Esophagus muscularis mucosa (tissue), 4 donors: ENCODE results near the gene SUN1. TPM values are rescaled to one million over a fixed set of nuclear protein-coding genes. Genes with fewer than 3 reads are reported as not detected.
A peak's percentile ranks its signal among the peaks of the same experiment; 100 is the strongest.

Source experiments
- DNase-seq: peaks from one replicate; pipeline ENCODE4 v3.0.0-alpha.2; 2017; ENCODE audit errors: extremely low spot score
- H3K27ac ChIP-seq, 4 donors: fragments of 200-600 bp; sonication (generic); replicated peaks in 1 of 4; 1 replicate in 3 of 4; 2 replicates in 1 of 4; pipeline ENCODE4 v1.5.1; 2016 to 2019; ENCODE audit warnings: mild to moderate bottlenecking in 1 of 4
- H3K27me3 ChIP-seq, 4 donors: fragments of 200-600 bp; sonication (generic); one replicate each; pipeline versions ENCODE4 v1.5.1 to v1.6.0; 2016 to 2019
- H3K36me3 ChIP-seq, 4 donors: fragments of 200-600 bp; sonication (generic); one replicate each; pipeline ENCODE4 v1.5.1; 2016 to 2019
- H3K4me1 ChIP-seq, 4 donors: fragments of 200-600 bp; sonication (generic); one replicate each; pipeline ENCODE4 v1.5.1; 2016 to 2019
- H3K4me3 ChIP-seq, 4 donors: fragments of 200-600 bp; sonication (generic); 1 replicate in 2 of 4; 2 replicates in 2 of 4; pipeline ENCODE4 v1.5.1; 2016 to 2019; ENCODE audit warnings: mild to moderate bottlenecking in 4 of 4, moderate library complexity in 1 of 4
- H3K9me3 ChIP-seq, 4 donors: fragments of 200-600 bp; sonication (generic); 1 replicate in 3 of 4; 2 replicates in 1 of 4; pipeline ENCODE4 v1.5.1; 2016 to 2019
- CTCF ChIP-seq, 3 experiments: fragments of 200-600 bp in 2 of 3; fragments of 450-650 bp in 1 of 3; sonication (generic) in 2 of 3; IDR thresholded peaks; one replicate each; pipeline ENCODE4 v1.5.1; 2017 to 2019; ENCODE audit warnings: antibody characterized with exemption in 3 of 3, mild to moderate bottlenecking in 2 of 3, moderate library complexity in 1 of 3
- EP300 ChIP-seq: sonication (generic); formaldehyde crosslinking; IDR thresholded peaks from one replicate; pipeline ENCODE4 v1.6.1; 2017; ENCODE audit warnings: antibody characterized with exemption
- POLR2A ChIP-seq: fragments of 450-650 bp; IDR thresholded peaks from one replicate; pipeline ENCODE4 v1.6.1; 2017; ENCODE audit warnings: antibody characterized with exemption, moderate library complexity, mild to moderate bottlenecking, low read depth
- POLR2AphosphoS5 ChIP-seq, 2 donors: sonication (generic); formaldehyde crosslinking; IDR thresholded peaks; one replicate each; pipeline ENCODE4 v1.6.1; 2017; ENCODE audit warnings: antibody characterized with exemption in 2 of 2
- WGBS: methylation state at CpG from one replicate; pipeline ENCODE4 v1.1.5; 2018; 5-methylcytosine and 5-hydroxymethylcytosine counted together
- intact Hi-C: fragments of 100-400 bp; cut with DNase I; formaldehyde crosslinking; loops from one replicate; pipeline ENCODE4 v1.15.1; 2023
- total RNA-seq, 4 donors: library from RNA; depleted of rRNA; stranded (reverse); fragments of >200 nt; gene quantifications; one replicate each; pipeline versions ENCODE4 v1.1.0 to v1.2.1, GENCODE V29; 2016

Gene SUN1
- 100 to 1,000 TPM; 132 to 149 (median 147) TPM for total RNA-seq

GRCh38 chr7:832167-832967 lies at the start of gene SUN1:
Gene SUN1, plus strand, starts transcription at chr7:832476. Its CDS starts 49 bp downstream, at chr7:832525.
- 25% methylated on average over 24 of the region's 24 CpGs for WGBS
- Histone ChIP-seq H3K4me3 (peak within 1 kb of the TSS; percentile 19 to 51 (median 33)), H3K27ac (peak within 1 kb of the TSS; percentile 90 to 95 (median 92)), H3K9me3 (no peaks in the 10 kb centered on the region), H3K27me3 (no peaks in the 10 kb centered on the region), H3K4me1 (peaks cover 93 to 97% (median 94%) of the 10 kb centered on the region in 4 donors), H3K36me3 (peaks cover 0 to 4% (median 1%) of the 10 kb centered on the region in 4 donors)
- intact Hi-C loops: loop anchor here (10.0 kb wide), 1 partner anchor 48 kb away; no protein-coding TSS in a partner anchor
- TF ChIP-seq EP300 (no peak), POLR2AphosphoS5 (IDR thresholded peaks at IDR 0.05) (peak in 1 of 2 donors; percentile 30), POLR2A (no peak), CTCF (IDR thresholded peaks at IDR 0.05) (peak in 1 of 3 experiments; percentile 9)
- no peak for DNase-seq

- peak overlapping the region in 1 of 4 donors; percentile 18 for H3K27ac ChIP-seq
- 93% methylated on average over 55 of the region's 56 CpGs for whole genome bisulfite sequencing
- peaks cover 24 to 53% (median 32%) of the 10 kb centered on the region in 4 donors for H3K4me1 ChIP-seq
- no peak for TF ChIP-seq CTCF (IDR thresholded peaks at IDR 0.05)
- no peak for TF ChIP-seq POLR2A
- H3K9me3 ChIP-seq: no peaks in the 10 kb centered on the region
- H3K4me3 ChIP-seq: no peak overlapping the region
- no peak for DNase-seq
- peaks cover 0 to 60% (median 47%) of the 10 kb centered on the region in 4 donors for H3K36me3 ChIP-seq
- intact Hi-C loops: loop anchor here (10.0 kb wide), 1 partner anchor 52 kb away; the partner anchor contains the start of gene SUN1
- no peaks in the 10 kb centered on the region for H3K27me3 ChIP-seq
These were observed 49.4 kb upstream of the SUN1 start for GRCh38 chr7:782718-783449.

GRCh38 chr7:783556-784490 lies 48.5 kb upstream of the SUN1 start:
- intact Hi-C loops: loop anchor here (10.0 kb wide), 1 partner anchor 51 kb away; the partner anchor contains the start of gene SUN1
- TF ChIP-seq POLR2A (no peak), EP300 (no peak), CTCF (IDR thresholded peaks at IDR 0.05) (no peak), POLR2AphosphoS5 (IDR thresholded peaks at IDR 0.05) (no peak)
- Histone ChIP-seq H3K27ac (no peak overlapping the region), H3K27me3 (no peaks in the 10 kb centered on the region), H3K4me3 (no peak overlapping the region), H3K9me3 (no peaks in the 10 kb centered on the region), H3K36me3 (peaks cover 0 to 54% (median 39%) of the 10 kb centered on the region in 4 donors), H3K4me1 (peaks cover 24 to 52% (median 31%) of the 10 kb centered on the region in 4 donors)
- 85% methylated on average over 31 of the region's 36 CpGs for WGBS
- no peak for DNase-seq

GRCh38 chr7:784971-785370 lies 47.3 kb upstream of the SUN1 start:
- Histone ChIP-seq H3K27me3 (no peaks in the 10 kb centered on the region), H3K36me3 (peaks cover 0 to 48% (median 37%) of the 10 kb centered on the region in 4 donors), H3K9me3 (no peaks in the 10 kb centered on the region), H3K4me1 (peaks cover 16 to 40% (median 22%) of the 10 kb centered on the region in 4 donors), H3K27ac (no peak overlapping the region), H3K4me3 (no peak overlapping the region)
- intact Hi-C loops: loop anchor here (10.0 kb wide), 1 partner anchor 50 kb away; the partner anchor contains the start of gene SUN1
- no peak for DNase-seq
- TF ChIP-seq POLR2AphosphoS5 (IDR thresholded peaks at IDR 0.05): no peak
- TF ChIP-seq CTCF (IDR thresholded peaks at IDR 0.05): no peak
- TF ChIP-seq POLR2A: no peak
- TF ChIP-seq EP300: no peak
- 92% methylated on average over 21 of the region's 21 CpGs for WGBS
